ENCODE results near the gene MYL3.

GRCh38 chr3:46888705-46889104 lies 25.5 kb upstream of the MYL3 start:
- TF ChIP-seq POLR2AphosphoS5 (IDR thresholded peaks at IDR 0.05), result no peak
- no peak for TF ChIP-seq CTCF (IDR thresholded peaks at IDR 0.05)
